K562 (cell line): ENCODE measurements around the gene LRIT1. TPM values are rescaled to one million over a fixed set of nuclear protein-coding genes. Genes with fewer than 3 reads are reported as not detected.

Experiments
- BHLHE40 ChIP-seq: IDR thresholded peaks from 2 replicates; pipeline ENCODE4 v1.6.1; 2011; ENCODE audit warnings: low read length, improper control_type of control experiment
- CREB3L1 ChIP-seq: fragments of 450-650 bp; IDR thresholded peaks from 2 replicates; pipeline ENCODE4 v1.6.1; 2014; ENCODE audit warnings: low read depth, mild to moderate bottlenecking, moderate library complexity, borderline replicate concordance
- ETS1 ChIP-seq: conservative IDR thresholded peaks from 2 replicates; pipeline ENCODE4 v1.6.1; 2011; ENCODE audit warnings: low read depth, mild to moderate bottlenecking, low read length; ENCODE audit not compliant: control insufficient read depth
- FOXP1 ChIP-seq: sonication (generic); formaldehyde crosslinking; IDR thresholded peaks from 2 replicates; pipeline ENCODE4 v1.8.0; 2022; ENCODE audit warnings: mild to moderate bottlenecking, missing genetic modification reagents
- MYC ChIP-seq, 2 experiments: fragments of 250-450 bp in 1 of 2; sonication (Bioruptor Pico) in 1 of 2; IDR thresholded peaks; 2 replicates each; pipeline versions ENCODE4 v1.5.1 to v1.6.1; 2012 to 2021; ENCODE audit warnings: low read depth in 2 of 2, borderline replicate concordance in 1 of 2, improper control_type of control experiment in 1 of 2, low read length in 1 of 2, mild to moderate bottlenecking in 1 of 2, moderate library complexity in 1 of 2
- NFIX ChIP-seq: fragments of 250-450 bp; sonication (Bioruptor Pico); IDR thresholded peaks from 2 replicates; pipeline ENCODE4 v1.4.0; 2020; ENCODE audit warnings: low read depth, mild to moderate bottlenecking, moderate library complexity
- NFRKB ChIP-seq: fragments of 450-650 bp; IDR thresholded peaks from 2 replicates; pipeline ENCODE4 v1.6.1; 2016; ENCODE audit warnings: low read depth
- NR2C1 ChIP-seq, 2 experiments: fragments of 450-650 bp; IDR thresholded peaks; 2 replicates each; pipeline ENCODE4 v1.6.1; 2017; ENCODE audit warnings: mild to moderate bottlenecking in 2 of 2, antibody characterized with exemption in 1 of 2, inconsistent platforms in 1 of 2, missing compliant biosample characterization in 1 of 2, missing genetic modification characterization in 1 of 2
- PHF21A ChIP-seq: fragments of 450-650 bp; IDR thresholded peaks from 2 replicates; pipeline ENCODE4 v1.6.1; 2017; ENCODE audit warnings: low read depth, borderline replicate concordance
- RBBP5 ChIP-seq: fragments of 200-600 bp; sonication (generic); IDR thresholded peaks from 2 replicates; pipeline ENCODE4 v1.6.1; 2012; ENCODE audit warnings: borderline replicate concordance, mild to moderate bottlenecking, low read length, control low read depth, inconsistent platforms; ENCODE audit not compliant: insufficient read depth, poor library complexity, severe bottlenecking
- SLC30A9 ChIP-seq: fragments of 250-450 bp; sonication (Bioruptor Pico); IDR thresholded peaks from 2 replicates; pipeline ENCODE4 v1.8.0; 2022; ENCODE audit warnings: mild to moderate bottlenecking, moderate library complexity
- SMARCB1 ChIP-seq: IDR thresholded peaks from 2 replicates; pipeline ENCODE4 v1.6.1; 2011; ENCODE audit warnings: improper control_type of control experiment, low read depth; ENCODE audit not compliant: insufficient read length
- TAF15 ChIP-seq: fragments of 200-400 bp; formaldehyde crosslinking; IDR thresholded peaks from 2 replicates; pipeline ENCODE4 v1.6.1; 2017; ENCODE audit warnings: mild to moderate bottlenecking, low read depth, low read length, moderate library complexity
- TFE3 ChIP-seq: fragments of 450-650 bp; formaldehyde crosslinking; IDR thresholded peaks from 2 replicates; pipeline ENCODE4 v1.4.0; 2020; ENCODE audit warnings: mild to moderate bottlenecking, mixed read lengths
- VEZF1 ChIP-seq: fragments of 200-800 bp; sonication (Bioruptor generic); IDR thresholded peaks from 2 replicates; pipeline ENCODE4 v1.6.1; 2017; ENCODE audit warnings: missing genetic modification characterization, missing compliant biosample characterization
- XRCC3 ChIP-seq: fragments of 450-650 bp; IDR thresholded peaks from 2 replicates; pipeline ENCODE4 v1.6.1; 2017; ENCODE audit warnings: mild to moderate bottlenecking, moderate library complexity
- ZC3H11A ChIP-seq: IDR thresholded peaks from 2 replicates; pipeline ENCODE4 v1.6.1; 2012; ENCODE audit warnings: low read depth, low read length, improper control_type of control experiment
- ZC3H4 ChIP-seq: sonication (generic); formaldehyde crosslinking; IDR thresholded peaks from 2 replicates; pipeline ENCODE4 v1.9.0; 2021; ENCODE audit warnings: missing genetic modification reagents, borderline replicate concordance
- ZNF121 ChIP-seq: sonication (generic); formaldehyde crosslinking; conservative IDR thresholded peaks from 2 replicates; pipeline ENCODE4 v1.8.0; 2022; ENCODE audit warnings: missing genetic modification reagents
- polyA plus RNA-seq, 8 experiments: library from polyadenylated mRNA; depleted of rRNA in 4 of 8; stranded (reverse) in 5 of 8; unstranded in 3 of 8; fragments of >200 nt; fragmentation: Nextera tagmentation in 2 of 8; fragmentation: Illumina TruSeq in 1 of 8; extraction: Ambion mirVana in 2 of 8; extraction: Trizol in 1 of 8; gene quantifications; 2 replicates each; pipeline versions ENCODE4 v1.2.1 to v1.2.3, GENCODE V29; 2011 to 2014; ENCODE audit warnings: inconsistent platforms in 1 of 8, missing spikeins in 1 of 8
- total RNA-seq, 7 experiments: library from RNA; depleted of rRNA in 6 of 7; stranded (reverse); fragments of >200 nt in 6 of 7; fragmentation: Illumina TruSeq in 2 of 7; extraction: Trizol in 2 of 7; gene quantifications; 2 replicates each; pipeline versions ENCODE4 v1.2.1 to v1.2.3, GENCODE V29; 2011 to 2021; ENCODE audit warnings: low replicate concordance in 1 of 7

The LRIT1 gene
- total and polyA plus RNA-seq, 9 of the 15 experiments (the other 6 are each of a cell fraction or from before 2014, with no cell fraction given), result not detected

- TF ChIP-seq ZC3H4 (CRISPR knock-in tag) (no peak), TFE3 (CRISPR knock-in tag) (no peak), SMARCB1 (no peak), ETS1 (no peak), TAF15 (no peak), MYC (IDR thresholded peaks at IDR 0.05; ENCODE audit: low read depth, low read length) (no peak), MYC (CRISPR knock-in tag; IDR thresholded peaks at IDR 0.05; ENCODE audit: borderline replicate concordance, low read depth) (no peak), NFIX (CRISPR knock-in tag) (no peak), ZNF121 (CRISPR knock-in tag) (no peak), BHLHE40 (no peak), PHF21A (no peak), ZC3H11A (no peak), SLC30A9 (CRISPR knock-in tag) (no peak), NR2C1 (IDR thresholded peaks at IDR 0.05) (no peak), NR2C1 (tag; IDR thresholded peaks at IDR 0.05) (no peak), CREB3L1 (peak; percentile 2; the same call in 1 of the 2 replicates), RBBP5 (no peak), NFRKB (no peak), FOXP1 (no peak), VEZF1 (CRISPR knock-in tag) (no peak), XRCC3 (no peak)
Measured at GRCh38 chr10:84257343-84258020, 16.1 kb upstream of the LRIT1 start (continued).
